Body of pancreas (tissue), 4 donors: ENCODE measurements around the gene KLHL4.

Experiments
- POLR2A ChIP-seq, 3 donors: fragments of 450-650 bp; IDR thresholded peaks; one replicate each; pipeline ENCODE4 v1.6.1; 2016; ENCODE audit warnings: antibody characterized with exemption in 3 of 3, mild to moderate bottlenecking in 2 of 3
- TF ChIP-seq, protein P1 (sequence below), 7 experiments: fragments of 450-650 bp in 4 of 7; fragments of 200-600 bp in 3 of 7; sonication (generic) in 3 of 7; IDR thresholded peaks; one replicate each; pipeline ENCODE4 v1.5.1; 2016 to 2019; ENCODE audit warnings: antibody characterized with exemption in 7 of 7

DNA sequence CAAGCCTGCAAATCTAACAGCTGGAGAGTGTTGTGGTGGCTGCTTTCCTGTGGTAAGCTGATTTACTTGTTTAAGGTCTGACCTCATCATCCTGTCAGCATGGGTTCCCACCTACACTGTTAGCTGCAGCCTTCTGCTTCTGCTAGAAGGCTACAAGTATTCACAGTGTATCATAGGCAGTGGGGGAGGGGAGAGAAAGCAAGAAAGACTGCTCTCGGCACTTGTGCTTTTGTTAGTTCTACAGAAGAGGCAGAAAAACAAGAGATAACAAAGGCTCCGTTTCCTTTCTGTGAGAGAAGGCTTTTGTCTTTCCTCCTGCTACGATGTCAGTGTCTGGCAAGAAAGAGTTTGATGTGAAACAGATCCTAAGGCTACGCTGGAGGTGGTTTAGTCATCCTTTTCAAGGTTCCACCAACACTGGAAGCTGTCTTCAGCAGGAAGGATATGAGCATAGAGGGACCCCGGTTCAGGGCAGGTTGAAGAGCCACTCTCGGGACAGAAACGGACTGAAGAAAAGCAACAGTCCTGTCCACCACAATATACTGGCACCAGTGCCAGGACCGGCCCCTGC lies at the start of gene KLHL4:
- TF ChIP-seq POLR2A (IDR thresholded peaks at IDR 0.05) = no peak
- TF ChIP-seq, protein P1, sequence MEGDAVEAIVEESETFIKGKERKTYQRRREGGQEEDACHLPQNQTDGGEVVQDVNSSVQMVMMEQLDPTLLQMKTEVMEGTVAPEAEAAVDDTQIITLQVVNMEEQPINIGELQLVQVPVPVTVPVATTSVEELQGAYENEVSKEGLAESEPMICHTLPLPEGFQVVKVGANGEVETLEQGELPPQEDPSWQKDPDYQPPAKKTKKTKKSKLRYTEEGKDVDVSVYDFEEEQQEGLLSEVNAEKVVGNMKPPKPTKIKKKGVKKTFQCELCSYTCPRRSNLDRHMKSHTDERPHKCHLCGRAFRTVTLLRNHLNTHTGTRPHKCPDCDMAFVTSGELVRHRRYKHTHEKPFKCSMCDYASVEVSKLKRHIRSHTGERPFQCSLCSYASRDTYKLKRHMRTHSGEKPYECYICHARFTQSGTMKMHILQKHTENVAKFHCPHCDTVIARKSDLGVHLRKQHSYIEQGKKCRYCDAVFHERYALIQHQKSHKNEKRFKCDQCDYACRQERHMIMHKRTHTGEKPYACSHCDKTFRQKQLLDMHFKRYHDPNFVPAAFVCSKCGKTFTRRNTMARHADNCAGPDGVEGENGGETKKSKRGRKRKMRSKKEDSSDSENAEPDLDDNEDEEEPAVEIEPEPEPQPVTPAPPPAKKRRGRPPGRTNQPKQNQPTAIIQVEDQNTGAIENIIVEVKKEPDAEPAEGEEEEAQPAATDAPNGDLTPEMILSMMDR (IDR thresholded peaks at IDR 0.05) = no peak
